SK-N-SH (cell line): ENCODE results near the gene DENND6B. TPM values are rescaled to one million over a fixed set of nuclear protein-coding genes. Genes with fewer than 3 reads are reported as not detected.

Experiments
- CTCF ChIA-PET: fragments of 300-600, 350-600 bp; formaldehyde crosslinking; extraction: SDS; loops from one replicate; lab custom pipeline; 2021; lab: Yijun Ruan, JAX
- POLR2A ChIA-PET: fragments of 350-600 bp; sonication (Branson Sonifier 250); formaldehyde crosslinking; extraction: SDS; loops from one replicate; lab custom pipeline; 2020; ENCODE audit warnings: antibody characterized with exemption, inconsistent platforms; lab: Yijun Ruan, JAX
- DNase-seq: peaks from one replicate; pipeline ENCODE4 v3.0.0; 2012
- H2AFZ ChIP-seq: fragments of 200-600 bp; sonication (generic); 2 replicates; pipeline ENCODE4 v1.8.1; 2016; ENCODE audit warnings: antibody characterized with exemption, mild to moderate bottlenecking, low read depth
- H3F3A ChIP-seq: fragments of 200-600 bp; sonication (generic); replicated peaks from 2 replicates; pipeline ENCODE3; 2016; ENCODE audit warnings: antibody characterized with exemption, mild to moderate bottlenecking; ENCODE audit not compliant: insufficient read depth
- H3K27ac ChIP-seq, 2 experiments: fragments of 200-500 bp in 1 of 2; fragments of 200-600 bp in 1 of 2; sonication (Bioruptor generic) in 1 of 2; sonication (generic), shearing (Covaris generic) in 1 of 2; 2 replicates each; pipeline versions ENCODE4 v1.5.1 to v1.6.1; 2014 to 2016; ENCODE audit warnings: low read depth in 2 of 2, inconsistent platforms in 1 of 2, low read length in 1 of 2, mild to moderate bottlenecking in 1 of 2, mixed read lengths in 1 of 2
- H3K27me3 ChIP-seq: fragments of 200-600 bp; sonication (generic), shearing (Covaris generic); 2 replicates; pipeline ENCODE4 v1.6.1; 2016; ENCODE audit warnings: mixed run types; ENCODE audit not compliant: insufficient read depth
- H3K36me3 ChIP-seq, 2 experiments: fragments of 200-500 bp in 1 of 2; fragments of 200-600 bp in 1 of 2; sonication (Bioruptor generic) in 1 of 2; sonication (generic) in 1 of 2; replicated peaks in 1 of 2; 2 replicates each; pipeline versions ENCODE3 to v1.5.1; 2014 to 2016; ENCODE audit warnings: low read length in 1 of 2, mild to moderate bottlenecking in 1 of 2; ENCODE audit not compliant: insufficient read depth in 2 of 2, control insufficient read depth in 1 of 2
- H3K4me1 ChIP-seq, 2 experiments: fragments of 200-500 bp in 1 of 2; fragments of 200-600 bp in 1 of 2; sonication (Bioruptor generic) in 1 of 2; sonication (generic), shearing (Covaris generic) in 1 of 2; 2 replicates each; pipeline versions ENCODE4 v1.5.1 to v1.6.1; 2014 to 2016; ENCODE audit warnings: low read depth in 1 of 2, low read length in 1 of 2, mixed run types in 1 of 2; ENCODE audit not compliant: insufficient read depth in 2 of 2, control insufficient read depth in 1 of 2
- H3K4me2 ChIP-seq: fragments of 200-600 bp; sonication (generic), shearing (Covaris generic); 2 replicates; pipeline ENCODE4 v1.6.1; 2017; ENCODE audit warnings: mixed run types
- H3K4me3 ChIP-seq, 2 experiments: fragments of 200-500 bp in 1 of 2; fragments of 200-600 bp in 1 of 2; sonication (Bioruptor generic) in 1 of 2; sonication (generic), shearing (Covaris generic) in 1 of 2; 2 replicates each; pipeline versions ENCODE4 v1.5.1 to v1.8.1; 2014 to 2016; ENCODE audit warnings: low read depth in 2 of 2, inconsistent platforms in 1 of 2, low read length in 1 of 2, mild to moderate bottlenecking in 1 of 2, mixed read lengths in 1 of 2, moderate library complexity in 1 of 2
- H3K79me2 ChIP-seq: fragments of 200-600 bp; sonication (generic); 2 replicates; pipeline ENCODE4 v1.8.1; 2017; ENCODE audit warnings: mild to moderate bottlenecking; ENCODE audit not compliant: insufficient read depth
- H3K9ac ChIP-seq: fragments of 200-600 bp; sonication (generic); 2 replicates; pipeline ENCODE4 v1.6.1; 2017; ENCODE audit warnings: mixed run types
- H3K9me2 ChIP-seq: fragments of 200-600 bp; sonication (generic); 2 replicates; pipeline ENCODE4 v1.6.1; 2017; ENCODE audit warnings: mixed run types
- H3K9me3 ChIP-seq: fragments of 200-600 bp; sonication (generic); 2 replicates; pipeline ENCODE4 v1.6.1; 2017; ENCODE audit warnings: mixed run types, mild to moderate bottlenecking, moderate library complexity
- H4K20me1 ChIP-seq: fragments of 200-600 bp; sonication (generic); 2 replicates; pipeline ENCODE4 v1.6.1; 2017; ENCODE audit warnings: mild to moderate bottlenecking, mixed run types; ENCODE audit not compliant: insufficient read depth
- CHD2 ChIP-seq: fragments of 150-350 bp; IDR thresholded peaks from 2 replicates; pipeline ENCODE4 v1.6.1; 2018; ENCODE audit warnings: low read length; ENCODE audit not compliant: partially characterized antibody
- CTCF ChIP-seq: fragments of 200-600 bp; sonication (generic); IDR thresholded peaks from 2 replicates; pipeline ENCODE4 v1.6.1; 2017; ENCODE audit warnings: antibody characterized with exemption, mild to moderate bottlenecking, moderate library complexity
- GATA2 ChIP-seq: sonication (generic); formaldehyde crosslinking; IDR thresholded peaks from 2 replicates; pipeline ENCODE4 v1.5.0; 2020; ENCODE audit warnings: mild to moderate bottlenecking, missing genetic modification reagents
- JUND ChIP-seq: IDR thresholded peaks from 2 replicates; pipeline ENCODE4 v1.4.0; 2012
- MEF2A ChIP-seq: IDR thresholded peaks from 2 replicates; pipeline ENCODE4 v1.4.0; 2012; ENCODE audit warnings: low read depth, borderline replicate concordance
- NFIC ChIP-seq: IDR thresholded peaks from 2 replicates; pipeline ENCODE4 v1.4.0; 2012; ENCODE audit warnings: borderline replicate concordance
- NRF1 ChIP-seq: IDR thresholded peaks from 2 replicates; pipeline ENCODE4 v1.6.1; 2012; ENCODE audit warnings: low read depth, mild to moderate bottlenecking, low read length
- POLR2AphosphoS5 ChIP-seq: IDR thresholded peaks from 2 replicates; pipeline ENCODE4 v1.6.1; 2012; ENCODE audit warnings: low read depth, low read length
- RAD21 ChIP-seq: IDR thresholded peaks from 2 replicates; pipeline ENCODE4 v1.6.1; 2012; ENCODE audit warnings: mild to moderate bottlenecking, low read length
- SMC3 ChIP-seq: IDR thresholded peaks from 2 replicates; pipeline ENCODE4 v1.6.1; 2012; ENCODE audit warnings: low read depth, low read length, improper control_type of control experiment
- TEAD4 ChIP-seq: IDR thresholded peaks from 2 replicates; pipeline ENCODE4 v1.4.0; 2012; ENCODE audit warnings: mild to moderate bottlenecking, borderline replicate concordance; ENCODE audit not compliant: insufficient read depth
- YY1 ChIP-seq: IDR thresholded peaks from 2 replicates; pipeline ENCODE4 v1.4.0; 2012; ENCODE audit warnings: low read depth, mild to moderate bottlenecking
- WGBS: methylation state at CpG from one replicate; pipeline ENCODE4 v1.1.6; 2017; ENCODE audit warnings: low lambda C conversion rate; 5-methylcytosine and 5-hydroxymethylcytosine counted together
- polyA plus RNA-seq, 3 experiments: library from polyadenylated mRNA; depleted of rRNA; stranded (reverse); fragments of >200 nt; gene quantifications; 2 replicates each; pipeline ENCODE4 v1.2.3, GENCODE V29; 2012

DENND6B gene
- polyA plus RNA-seq, 1 of the 3 experiments (the other 2 are of a cell fraction), result 5.6 TPM

DNA sequence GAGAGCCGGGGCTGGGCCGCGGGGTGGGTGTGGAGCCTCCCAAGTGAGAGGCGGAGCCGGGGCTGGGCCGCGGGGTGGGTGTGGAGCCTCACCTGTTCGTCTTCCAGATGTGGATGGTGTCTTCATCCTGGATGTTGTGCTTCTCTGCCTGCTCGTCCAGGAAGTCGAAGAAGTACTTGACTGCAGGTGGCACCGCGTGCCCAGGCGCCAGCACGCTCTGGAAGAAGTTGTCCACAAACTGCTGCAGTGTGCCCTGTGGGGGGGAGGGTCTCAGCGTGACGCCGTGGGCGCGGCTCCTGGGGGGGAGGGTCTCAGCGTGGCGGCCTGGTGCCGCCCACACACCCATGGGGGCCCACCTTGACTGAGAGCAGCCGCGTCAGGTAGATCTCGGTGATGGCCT, 49.1 kb downstream of the DENND6B start:
- CTCF ChIA-PET, result no interaction called here
- H3K4me2 ChIP-seq, result no peak overlapping the region
- H3K4me3 ChIP-seq, result no peak overlapping the region
- POLR2A ChIA-PET, result no interaction called here
- H3K9ac ChIP-seq, result no peak overlapping the region
- H3K36me3 ChIP-seq, result peaks cover 27 to 77% of the 10 kb centered on the region in 2 experiments
- H3K4me1 ChIP-seq, result peaks cover 4 to 6% of the 10 kb centered on the region in 2 experiments; a peak in 2 of 4 replicates
- H3K27ac ChIP-seq, result no peak overlapping the region
- no peak for DNase-seq
- peaks cover 29% of the 10 kb centered on the region for H3F3A ChIP-seq
- TF ChIP-seq MEF2A (no peak), NRF1 (no peak), JUND (no peak), YY1 (no peak), CHD2 (no peak), TEAD4 (no peak), GATA2 (CRISPR knock-in tag) (no peak)
- H3K27me3 ChIP-seq, result no peaks in the 10 kb centered on the region
- 87% methylated on average over 10 of the region's 25 CpGs for WGBS
- no peak overlapping the region for H2AFZ ChIP-seq
- H4K20me1 ChIP-seq, result peaks cover 22% of the 10 kb centered on the region; the same call in 1 of the 2 replicates
- no peaks in the 10 kb centered on the region for H3K9me2 ChIP-seq
- H3K79me2 ChIP-seq, result peaks cover 2% of the 10 kb centered on the region; the same call in 1 of the 2 replicates
- no peaks in the 10 kb centered on the region for H3K9me3 ChIP-seq

DNA sequence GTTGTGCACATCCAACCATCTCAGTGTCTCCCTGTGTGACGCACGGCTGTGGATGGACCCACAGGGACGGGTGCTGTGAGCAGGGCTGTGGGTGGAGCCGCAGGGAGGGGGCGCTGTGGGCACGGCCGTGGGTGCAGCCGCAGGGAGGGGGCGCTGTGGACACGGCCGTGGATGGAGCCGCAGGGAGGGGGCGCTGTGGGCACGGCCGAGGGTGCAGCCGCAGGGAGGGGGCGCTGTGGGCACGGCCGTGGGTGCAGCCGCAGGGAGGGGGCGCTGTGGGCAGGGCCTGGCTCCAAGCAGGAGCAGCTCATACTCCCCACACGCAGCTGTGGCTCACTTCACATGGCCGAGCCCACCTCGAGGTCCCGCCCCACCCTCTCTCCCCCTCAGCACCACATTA, 50.7 kb downstream of the DENND6B start:
- peak; percentile 79 for DNase-seq
- TF ChIP-seq CTCF (peak; percentile 49), RAD21 (peak; percentile 19; the same call in 1 of the 2 replicates), SMC3 (peak; percentile 9; the same call in 1 of the 2 replicates), NRF1 (no peak), POLR2AphosphoS5 (0 out of 2 replicates have a peak, but pooled peaks have one; percentile 10), NFIC (no peak)
- Histone ChIP-seq H3K27ac (no peak overlapping the region), H4K20me1 (peaks cover 27% of the 10 kb centered on the region; the same call in 1 of the 2 replicates), H2AFZ (no peak overlapping the region), H3K36me3 (peaks cover 22 to 64% of the 10 kb centered on the region in 2 experiments), H3K79me2 (no peaks in the 10 kb centered on the region), H3F3A (peaks cover 31% of the 10 kb centered on the region), H3K9me3 (no peaks in the 10 kb centered on the region), H3K9me2 (no peaks in the 10 kb centered on the region), H3K4me2 (no peak overlapping the region), H3K4me1 (peaks cover 4 to 11% of the 10 kb centered on the region in 2 experiments; a peak in 2 of 4 replicates), H3K4me3 (no peak overlapping the region), H3K27me3 (no peaks in the 10 kb centered on the region), H3K9ac (no peak overlapping the region)
- 83% methylated on average over 23 of the region's 25 CpGs for WGBS
- ChIA-PET POLR2A (no interaction called here), CTCF (interaction anchor here (0.6 to 7.0 kb wide), 24 partner anchors 8 to 496 kb away, joined by 3 to 101 read pairs (median 5); partner anchors contain the start of genes DENND6B, MAPK12 and PPP6R2)
